HG02938 (cell line): ENCODE results near the gene CSHL1.
A peak's percentile ranks its signal among the peaks of the same experiment; 100 is the strongest.
"Not testable (repeated sequence)": the region's sequence is repeated elsewhere in the genome, so short reads cannot be mapped to it uniquely, and the experiment has no call there.

Source experiments
- ATAC-seq: cut with Tn5 transposase; IDR thresholded peaks from one replicate; pipeline ENCODE4 v1.9.1; 2021; ENCODE audit warnings: mild to moderate bottlenecking, moderate library complexity; ENCODE audit not compliant: unreplicated experiment

The CSHL1 gene

DNA sequence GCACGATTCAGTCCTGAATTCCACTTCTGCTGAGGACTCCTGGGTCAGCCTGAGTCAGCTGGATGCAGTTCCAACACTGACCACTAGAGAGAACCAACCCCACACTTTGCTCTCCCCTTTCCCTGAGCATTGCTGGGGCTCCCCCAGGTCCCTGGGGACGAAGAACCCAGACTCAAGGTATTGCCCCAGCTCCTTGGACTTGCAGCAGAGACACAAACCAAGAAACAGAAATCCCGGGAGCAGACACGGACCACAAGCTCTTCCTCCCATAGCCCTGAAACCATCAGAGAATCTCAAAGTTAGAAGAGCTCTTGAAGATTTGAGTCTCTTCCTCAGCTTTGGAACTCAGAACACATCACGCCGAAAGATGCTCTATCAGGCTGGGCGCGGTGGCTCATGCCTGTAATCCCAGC lies 8.3 kb upstream of the CSHL1 start:
- ATAC-seq, result peak; percentile 71

DNA sequence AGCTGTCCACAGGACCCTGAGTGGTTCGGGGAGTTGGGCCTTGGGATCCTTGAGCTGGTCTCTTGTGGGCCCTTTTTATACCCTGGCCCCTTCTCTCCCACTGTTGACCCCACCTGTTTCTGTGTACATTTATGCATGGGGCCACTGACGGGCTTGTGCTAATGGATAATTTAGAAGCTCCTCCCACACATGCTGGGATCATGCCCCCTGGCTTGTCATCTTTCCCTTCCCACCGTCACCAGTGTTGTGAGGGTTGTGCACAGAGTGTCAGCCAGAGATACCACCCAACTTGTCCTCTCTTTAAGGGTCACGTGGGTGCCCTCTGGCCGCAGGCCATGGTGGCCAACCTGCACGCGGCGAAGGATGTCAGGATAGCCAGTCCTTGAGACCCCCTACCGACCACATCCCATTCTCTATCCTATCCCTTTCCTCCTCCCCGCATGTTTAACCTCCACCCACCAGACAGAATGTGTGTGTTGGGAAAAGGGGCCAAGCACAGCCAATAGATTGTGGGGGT lies 7.8 kb upstream of the CSHL1 start, which contains the start of gene GH1:
TSS of gene GH1 (minus strand) at position 51 of the 517 bp plus-strand sequence. CDS start 63 bp downstream, outside the sequence.
- ATAC-seq, result not testable (repeated sequence)

DNA sequence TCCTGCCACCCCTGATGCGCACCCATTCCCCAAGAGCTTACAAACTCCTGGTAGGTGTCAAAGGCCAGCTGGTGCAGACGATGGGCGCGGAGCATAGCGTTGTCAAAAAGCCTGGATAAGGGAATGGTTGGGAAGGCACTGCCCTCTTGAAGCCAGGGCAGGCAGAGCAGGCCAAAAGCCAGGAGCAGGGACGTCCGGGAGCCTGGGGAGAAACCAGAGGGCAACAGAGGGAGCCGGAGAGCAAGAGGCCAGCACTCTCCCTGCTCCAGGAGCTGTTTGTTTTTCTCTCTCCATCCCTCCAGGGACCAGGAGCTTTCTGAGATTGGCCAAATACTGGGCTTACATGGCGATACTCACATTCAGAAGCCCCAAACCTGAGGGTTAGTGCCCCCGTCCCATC lies 7.2 kb upstream of the CSHL1 start:
- ATAC-seq, result no peak

DNA sequence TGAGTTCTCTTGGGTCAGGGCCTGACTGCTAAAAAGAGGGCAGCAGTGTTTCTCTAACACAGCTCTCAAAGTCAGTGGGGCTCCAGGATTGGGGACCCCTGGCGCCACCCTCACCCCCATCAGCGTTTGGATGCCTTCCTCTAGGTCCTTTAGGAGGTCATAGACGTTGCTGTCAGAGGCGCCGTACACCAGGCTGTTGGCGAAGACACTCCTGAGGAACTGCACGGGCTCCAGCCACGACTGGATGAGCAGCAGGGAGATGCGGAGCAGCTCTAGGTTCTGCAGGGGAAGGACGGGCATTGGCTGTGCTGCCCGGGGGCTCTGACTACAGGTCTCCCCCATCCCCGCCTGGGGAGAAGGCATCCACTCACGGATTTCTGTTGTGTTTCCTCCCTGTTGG lies 6.6 kb upstream of the CSHL1 start:
- ATAC-seq, result no peak

DNA sequence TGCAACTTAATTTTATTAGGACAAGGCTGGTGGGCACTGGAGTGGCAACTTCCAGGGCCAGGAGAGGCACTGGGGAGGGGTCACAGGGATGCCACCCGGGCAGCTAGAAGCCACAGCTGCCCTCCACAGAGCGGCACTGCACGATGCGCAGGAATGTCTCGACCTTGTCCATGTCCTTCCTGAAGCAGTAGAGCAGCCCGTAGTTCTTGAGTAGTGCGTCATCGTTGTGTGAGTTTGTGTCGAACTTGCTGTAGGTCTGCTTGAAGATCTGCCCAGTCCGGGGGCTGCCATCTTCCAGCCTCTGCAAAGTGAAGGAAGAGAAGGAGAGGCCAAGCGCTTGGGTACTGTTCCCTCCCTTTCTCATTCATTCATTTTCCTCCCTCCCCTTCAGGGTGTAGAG lies 6.1 kb upstream of the CSHL1 start:
- ATAC-seq, result not testable (repeated sequence)

DNA sequence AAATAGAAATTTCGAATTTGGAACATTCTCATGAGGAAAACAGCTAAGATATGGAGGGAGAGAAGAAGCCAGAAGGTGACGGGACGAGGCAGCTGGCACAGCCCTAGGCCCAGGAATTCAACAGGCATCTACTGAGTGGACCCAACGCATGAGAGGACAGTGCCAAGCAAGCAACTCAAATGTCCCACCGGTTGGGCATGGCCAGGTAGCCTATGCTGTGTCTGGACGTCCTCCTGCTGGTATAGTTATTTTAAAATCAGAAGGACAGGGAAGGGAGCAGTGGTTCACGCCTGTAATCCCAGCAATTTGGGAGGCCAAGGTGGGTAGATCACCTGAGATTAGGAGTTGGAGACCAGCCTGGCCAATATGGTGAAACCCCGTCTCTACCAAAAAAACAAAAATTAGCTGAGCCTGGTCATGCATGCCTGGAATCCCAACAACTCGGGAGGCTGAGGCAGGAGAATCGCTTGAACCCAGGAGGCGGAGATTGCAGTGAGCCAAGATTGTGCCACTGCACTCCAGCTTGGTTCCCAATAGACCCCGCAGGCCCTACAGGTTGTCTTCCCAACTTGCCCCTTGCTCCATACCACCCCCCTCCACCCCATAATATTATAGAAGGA lies 5.6 kb upstream of the CSHL1 start:
- ATAC-seq, result no peak

DNA sequence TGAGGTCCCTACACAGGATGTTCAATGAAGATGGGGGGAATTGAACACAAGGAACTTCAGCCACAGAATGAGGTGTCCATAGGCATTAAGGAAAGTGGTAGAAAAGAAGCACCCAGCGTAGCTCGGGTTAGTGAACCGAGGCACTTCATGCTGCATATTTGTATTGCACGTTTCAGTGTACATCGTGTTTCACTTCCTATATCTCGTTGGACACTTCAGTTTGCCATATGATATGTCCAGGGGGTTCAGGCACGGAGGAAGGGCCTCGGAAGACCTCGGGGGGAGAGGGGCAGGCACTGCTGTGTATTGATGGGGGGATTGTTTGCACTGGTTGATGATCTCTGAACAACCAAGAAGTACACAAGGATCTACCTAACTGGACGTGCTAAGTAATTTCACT lies 4.7 kb upstream of the CSHL1 start:
- not testable (repeated sequence) for ATAC-seq

DNA sequence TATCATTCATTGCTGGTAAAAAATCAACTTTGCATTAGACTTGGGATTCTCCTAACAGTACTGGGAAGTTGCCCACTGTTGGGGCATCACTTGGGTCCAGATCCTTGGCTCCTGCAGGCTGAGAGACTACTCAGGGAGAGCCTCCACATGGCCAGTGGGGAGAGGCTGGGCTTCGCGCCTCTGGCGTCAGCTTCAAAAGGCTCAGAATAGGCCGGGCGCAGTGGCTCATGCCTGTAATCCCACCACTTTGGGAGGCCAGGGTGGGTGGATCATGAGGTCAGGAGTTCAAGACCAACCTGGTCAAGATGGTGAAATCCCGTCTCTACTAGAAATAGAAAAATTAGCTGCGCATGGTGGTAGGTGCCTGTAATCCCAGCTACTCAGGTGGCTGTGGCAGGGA lies 3.4 kb upstream of the CSHL1 start:
- no peak for ATAC-seq

DNA sequence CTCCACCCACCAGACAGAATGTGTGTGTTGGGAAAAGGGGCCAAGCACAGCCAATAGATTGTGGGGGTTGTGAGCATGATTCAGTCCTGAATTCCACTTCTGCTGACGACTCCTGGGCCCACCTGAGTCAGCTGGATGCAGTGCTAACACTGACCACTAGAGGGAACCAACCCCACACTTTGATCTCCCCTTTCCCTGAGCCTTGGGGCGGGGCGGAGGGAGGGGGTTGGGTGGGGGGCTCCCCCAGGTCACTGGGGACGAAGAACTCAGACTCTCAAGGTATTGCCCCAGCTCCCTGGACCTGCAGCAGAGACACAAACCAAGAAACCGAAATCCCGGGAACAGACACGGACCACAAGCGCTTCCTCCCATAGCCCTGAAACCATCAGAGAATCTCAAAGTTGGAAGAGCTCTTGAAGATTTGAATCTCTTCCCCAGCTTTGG lies 621 bp upstream of the CSHL1 start:
- ATAC-seq, result no peak

DNA sequence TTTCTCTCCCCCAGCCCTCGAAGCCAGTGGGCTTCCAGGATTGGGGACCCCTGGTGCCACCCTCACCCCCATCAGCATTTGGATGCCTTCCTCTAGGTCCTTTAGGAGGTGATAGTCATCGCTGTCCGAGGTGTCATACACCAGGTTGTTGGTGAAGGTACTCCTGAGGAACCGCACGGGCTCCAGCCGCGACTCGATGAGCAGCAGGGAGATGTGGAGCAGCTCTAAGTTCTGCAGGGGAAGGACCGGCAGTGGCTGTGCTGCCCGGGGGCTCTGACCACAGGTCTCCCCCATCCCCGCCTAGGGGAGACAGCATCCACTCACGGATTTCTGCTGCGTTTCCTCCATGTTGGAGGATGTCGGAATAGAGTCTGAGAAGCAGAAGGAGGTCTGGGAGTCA lies 962 bp downstream of the CSHL1 start:
- no peak for ATAC-seq

DNA sequence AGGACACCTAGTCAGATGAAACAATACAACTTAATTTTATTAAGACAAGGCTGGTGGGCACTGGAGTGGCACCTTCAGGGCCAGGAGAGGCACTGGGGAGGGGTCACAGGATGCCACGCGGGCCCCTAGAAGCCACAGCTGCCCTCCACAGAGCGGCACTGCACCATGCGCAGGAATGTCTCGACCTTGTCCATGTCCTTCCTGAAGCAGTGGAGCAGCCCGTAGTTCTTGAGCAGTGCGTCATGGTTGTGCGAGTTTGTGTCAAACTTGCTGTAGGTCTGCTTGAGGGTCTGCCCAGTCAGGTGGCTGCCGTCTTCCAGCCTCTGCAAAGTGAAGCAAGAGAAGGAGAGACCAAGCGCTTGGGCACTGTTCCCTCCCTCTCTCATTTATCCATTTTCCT lies 1.5 kb downstream of the CSHL1 start:
- not testable (repeated sequence) for ATAC-seq

DNA sequence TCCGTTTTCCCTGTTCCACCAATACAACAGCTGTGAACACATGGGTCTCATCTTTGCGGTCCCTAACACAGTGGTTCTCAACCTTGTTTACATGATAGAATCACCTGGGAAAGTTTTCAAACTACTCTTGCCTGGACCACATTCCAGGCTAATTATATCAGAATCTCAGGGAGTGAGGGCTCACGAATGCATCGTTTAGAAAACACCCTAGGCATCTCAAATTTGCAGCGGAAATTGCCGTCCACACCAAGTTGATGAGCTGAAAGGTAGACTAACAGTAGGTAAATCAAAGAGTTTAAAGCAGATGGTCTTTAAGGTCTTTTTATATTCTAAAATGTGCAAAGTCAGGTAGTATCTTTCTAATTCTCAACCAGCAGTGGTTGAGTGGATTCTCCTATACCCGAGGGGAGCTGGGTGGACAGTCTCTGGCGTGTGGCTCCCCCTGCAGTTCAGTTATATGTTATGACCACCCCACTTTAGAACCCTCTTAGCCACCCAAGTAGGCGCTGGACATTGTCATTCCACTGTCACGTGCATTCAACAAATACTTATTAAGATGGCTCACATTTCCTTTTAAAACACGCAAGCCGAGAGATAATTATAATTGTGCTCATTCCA lies 3.8 kb downstream of the CSHL1 start:
- not testable (repeated sequence) for ATAC-seq

DNA sequence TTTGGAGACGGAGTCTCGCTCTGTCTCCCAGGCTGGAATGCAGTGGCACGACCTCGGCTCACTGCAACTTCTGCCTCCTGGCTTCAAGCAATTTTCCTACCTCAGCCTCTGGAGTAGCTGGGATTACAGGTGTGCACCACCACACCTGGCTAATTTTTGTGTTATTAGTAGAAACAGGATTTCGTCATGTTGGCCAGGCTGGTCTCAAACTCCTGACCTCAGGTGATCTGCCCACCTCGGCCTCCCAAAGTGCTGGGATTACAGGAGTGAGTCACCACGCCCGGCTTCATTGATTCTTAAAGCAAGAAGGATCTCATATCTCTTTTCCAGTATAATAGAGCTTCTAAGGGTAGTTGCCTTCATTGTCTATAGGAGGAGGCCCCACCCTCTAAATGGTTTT lies 6.3 kb downstream of the CSHL1 start:
- ATAC-seq, result not testable (repeated sequence)

DNA sequence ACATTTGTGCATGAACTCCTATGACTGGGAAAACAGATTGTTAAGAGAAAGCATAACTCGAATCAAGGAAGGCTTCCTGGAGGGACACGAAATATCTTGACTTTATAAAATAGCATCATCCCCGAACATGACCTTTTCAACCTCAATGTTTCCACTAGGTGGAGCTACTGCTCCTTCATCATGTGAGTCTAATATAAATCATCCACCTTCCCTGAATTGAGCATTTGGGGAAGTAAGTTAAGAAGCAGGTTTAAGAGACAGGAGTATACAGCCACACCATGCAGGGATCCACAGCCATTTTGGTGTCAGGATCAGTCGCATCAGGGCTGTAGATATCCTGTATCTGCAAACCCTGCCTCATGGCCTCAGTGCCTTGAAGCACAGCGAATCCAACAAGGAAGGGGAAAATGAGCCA lies 7.3 kb downstream of the CSHL1 start:
- ATAC-seq, result not testable (repeated sequence)

DNA sequence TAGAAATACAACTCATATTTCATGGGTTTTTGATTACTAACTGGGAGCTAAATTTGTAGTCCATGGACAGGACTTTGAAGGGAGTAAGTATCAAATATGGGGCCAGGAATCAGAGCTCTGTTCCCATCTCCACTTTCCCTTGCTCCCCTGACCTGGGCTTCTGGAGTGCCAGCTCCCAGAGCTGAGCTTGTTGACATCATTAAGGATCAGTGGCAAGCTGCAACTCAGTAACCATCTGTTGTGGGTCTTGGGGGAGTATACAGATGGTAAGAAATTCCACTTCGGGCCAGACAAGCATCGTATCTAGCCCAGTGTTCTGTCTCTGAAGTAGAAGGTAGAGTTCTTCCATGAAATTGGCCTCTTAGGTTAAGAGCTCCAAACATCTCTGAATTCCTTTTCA lies 9.1 kb downstream of the CSHL1 start:
- not testable (repeated sequence) for ATAC-seq

DNA sequence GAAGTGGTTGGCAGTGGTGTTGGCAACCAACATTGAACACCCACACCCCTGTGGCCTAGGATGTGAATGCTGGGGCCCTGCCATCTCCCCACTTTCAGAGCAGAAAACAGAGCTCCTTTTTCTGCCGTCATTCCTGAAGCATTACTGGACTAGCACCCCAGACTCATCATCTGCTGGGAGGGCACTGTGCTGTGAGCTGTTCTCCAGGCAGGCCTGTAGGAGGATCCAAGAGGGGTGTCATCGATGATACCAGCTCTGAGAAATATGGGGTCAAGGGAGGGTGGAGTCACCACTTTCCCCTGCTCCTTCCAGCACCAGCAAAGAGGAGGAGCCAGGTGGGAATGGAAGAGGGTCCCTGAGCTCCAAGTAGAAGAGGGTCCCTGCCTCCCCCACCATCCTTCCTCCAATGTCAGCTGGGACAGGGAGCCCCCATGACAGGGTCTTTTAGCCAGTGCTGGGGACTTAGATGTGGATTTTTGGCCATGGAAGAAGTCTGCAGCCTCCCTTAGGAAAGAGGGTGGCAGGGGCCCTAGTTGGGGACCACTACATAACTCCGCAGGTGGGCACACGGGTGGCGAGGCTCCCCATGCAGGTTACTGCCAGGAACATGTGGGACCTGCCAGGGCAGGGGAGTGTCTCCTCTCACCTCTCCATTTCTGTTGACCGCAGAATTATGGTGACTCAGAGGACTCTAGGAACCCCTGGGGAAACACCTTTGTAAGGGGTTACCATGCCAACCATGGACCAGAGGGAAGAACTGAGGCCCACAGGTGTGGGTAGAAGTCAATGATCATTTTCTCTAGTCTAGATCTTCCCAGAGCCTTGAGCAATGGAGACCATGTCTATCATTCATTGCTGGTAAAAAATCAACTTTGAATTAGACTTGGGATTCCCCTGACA lies 11.9 kb downstream of the CSHL1 start:
- not testable (repeated sequence) for ATAC-seq

DNA sequence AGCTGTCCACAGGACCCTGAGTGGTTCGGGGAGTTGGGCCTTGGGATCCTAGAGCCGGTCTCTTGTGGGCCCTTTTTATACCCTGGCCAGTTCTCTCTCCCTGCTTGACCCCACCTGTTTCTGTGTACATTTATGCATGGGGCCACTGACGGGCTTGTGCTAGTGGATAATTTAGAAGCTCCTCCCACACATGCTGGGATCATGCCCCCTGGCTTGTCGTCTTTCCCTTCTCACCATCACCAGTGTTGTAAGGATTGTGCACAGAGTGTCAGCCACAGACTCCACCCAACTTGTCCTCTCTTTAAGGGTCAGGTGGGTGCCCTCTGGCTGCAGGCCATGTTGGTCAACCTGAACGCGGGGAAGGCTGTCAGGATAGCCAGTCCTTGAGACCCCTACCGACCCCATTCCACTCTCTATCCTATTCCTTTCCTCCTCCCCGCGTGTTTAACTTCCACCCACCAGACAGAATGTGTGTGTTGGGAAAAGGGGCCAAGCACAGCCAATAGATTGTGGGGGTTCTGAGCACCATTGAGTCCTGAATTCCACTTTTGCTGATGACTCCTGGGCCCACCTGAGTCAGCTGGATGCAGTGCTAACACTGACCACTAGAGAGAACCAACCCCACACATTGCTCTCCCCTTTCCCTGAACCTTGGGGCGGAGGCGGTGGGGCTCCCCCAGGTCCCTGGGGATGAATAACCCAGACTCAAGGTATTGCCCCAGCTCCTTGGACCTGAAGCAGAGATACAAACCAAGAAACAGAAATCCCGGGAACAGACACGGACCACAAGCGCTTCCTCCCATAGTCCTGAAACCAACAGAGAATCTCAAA lies 14.3 kb downstream of the CSHL1 start, which contains the start of gene CSH1:
TSS of gene CSH1 (minus strand) at position 51 of the 831 bp plus-strand sequence. CDS start 63 bp downstream, outside the sequence.
- not testable (repeated sequence) for ATAC-seq

DNA sequence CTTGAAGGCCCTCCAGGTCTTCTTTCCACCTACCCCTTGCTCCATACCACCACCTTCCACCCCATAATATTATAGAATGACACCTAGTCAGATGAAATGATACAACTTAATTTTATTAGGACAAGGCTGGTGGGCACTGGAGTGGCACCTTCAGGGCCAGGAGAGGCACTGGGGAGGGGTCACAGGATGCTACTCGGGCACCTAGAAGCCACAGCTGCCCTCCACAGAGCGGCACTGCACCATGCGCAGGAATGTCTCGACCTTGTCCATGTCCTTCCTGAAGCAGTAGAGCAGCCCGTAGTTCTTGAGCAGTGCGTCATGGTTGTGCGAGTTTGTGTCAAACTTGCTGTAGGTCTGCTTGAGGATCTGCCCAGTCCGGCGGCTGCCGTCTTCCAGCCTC lies 16.2 kb downstream of the CSHL1 start:
- not testable (repeated sequence) for ATAC-seq

DNA sequence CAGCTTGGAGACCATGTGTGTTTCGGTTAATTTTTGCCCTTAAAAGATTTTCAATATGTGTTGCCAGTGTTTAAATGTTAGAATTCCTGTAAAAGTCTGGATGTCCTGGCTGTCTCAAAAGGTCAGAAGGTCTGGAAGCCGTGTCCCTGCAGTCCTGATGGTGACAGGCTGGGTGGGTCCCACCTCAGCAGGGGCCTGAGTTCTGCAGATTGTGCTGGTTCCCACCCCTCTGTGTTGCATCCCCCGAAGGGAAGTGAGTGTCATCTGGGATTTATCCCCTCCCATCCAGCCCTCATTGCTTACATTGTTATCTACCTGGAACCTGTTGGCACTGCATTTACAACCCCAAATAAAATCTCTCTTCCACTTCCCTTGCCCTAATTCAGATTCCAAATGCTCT lies 17.0 kb downstream of the CSHL1 start:
- ATAC-seq, result not testable (repeated sequence)

DNA sequence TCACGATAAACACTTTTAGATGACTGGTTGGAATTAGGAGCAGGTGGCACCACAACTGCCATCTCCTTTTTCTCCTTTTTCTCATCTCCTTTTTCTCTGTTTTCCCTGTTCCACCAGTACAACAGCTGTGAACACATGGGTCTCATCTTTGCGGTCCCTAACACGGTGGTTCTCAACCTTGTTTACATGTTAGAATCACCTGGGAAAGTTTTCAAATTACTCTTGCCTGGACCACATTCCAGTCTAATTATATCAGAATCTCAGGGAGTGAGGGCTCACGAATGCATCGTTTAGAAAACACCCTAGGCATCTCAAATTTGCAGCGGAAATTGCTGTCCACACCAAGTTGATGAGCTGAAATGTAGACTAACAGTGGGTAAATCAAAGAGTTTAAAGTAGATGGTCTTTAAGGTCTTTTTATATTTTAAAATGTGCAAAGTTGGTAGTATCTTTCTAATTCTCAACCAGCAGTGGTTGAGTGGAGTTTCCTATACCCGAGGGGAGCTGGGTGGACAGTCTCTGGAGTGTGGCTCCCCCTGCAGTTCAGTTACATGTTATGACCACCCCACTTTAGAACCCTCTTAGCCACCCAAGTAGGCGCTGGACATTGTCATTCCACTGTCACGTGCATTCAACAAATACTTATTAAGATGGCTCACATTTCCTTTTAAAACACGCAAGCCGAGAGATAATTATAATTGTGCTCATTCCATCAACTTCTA lies 18.6 kb downstream of the CSHL1 start:
- not testable (repeated sequence) for ATAC-seq
